PC-9 (cell line): Measurements from ENCODE around the gene IGFBP1. TPM values are rescaled to one million over a fixed set of nuclear protein-coding genes. Genes with fewer than 3 reads are reported as not detected.

Experiments
- BruUV-seq: library from RNA; stranded (reverse); fragments of 400-500 nt; replicated peaks from 2 replicates; lab custom pipeline; 2021; lab: Mats Ljungman, UMichigan
- CTCF ChIA-PET: fragments of 300-600 bp; sonication (Branson Sonifier 250); formaldehyde crosslinking; loops from one replicate; lab custom pipeline; 2022; ENCODE audit warnings: antibody characterized with exemption; lab: Charles Lee
- POLR2A ChIA-PET: fragments of 300-600 bp; sonication (Branson Sonifier 250); formaldehyde crosslinking; loops from one replicate; lab custom pipeline; 2022; ENCODE audit warnings: antibody characterized with exemption; ENCODE audit not compliant: unreplicated experiment; lab: Charles Lee
- DNase-seq, 2 experiments: peaks; one replicate each; pipeline versions ENCODE4 v3.0.0 to v3.0.0-alpha.2; 2015 to 2022; ENCODE audit warnings: mixed read lengths in 1 of 2
- H2AFZ ChIP-seq: fragments of 200-600 bp; sonication (generic); 2 replicates; pipeline ENCODE4 v1.8.1; 2017; ENCODE audit warnings: antibody characterized with exemption
- H3F3A ChIP-seq: fragments of 200-600 bp; sonication (generic); 2 replicates; pipeline ENCODE4 v1.8.1; 2017; ENCODE audit warnings: antibody characterized with exemption, mild to moderate bottlenecking, low read depth; ENCODE audit not compliant: insufficient read depth
- H3K27ac ChIP-seq: fragments of 200-600 bp; sonication (generic); 2 replicates; pipeline ENCODE4 v1.6.1; 2016; ENCODE audit warnings: mixed run types
- H3K27me3 ChIP-seq: fragments of 200-600 bp; sonication (generic); 2 replicates; pipeline ENCODE4 v1.6.1; 2016; ENCODE audit warnings: low read depth, mixed run types; ENCODE audit not compliant: insufficient read depth
- H3K36me3 ChIP-seq: fragments of 200-600 bp; sonication (generic); 2 replicates; pipeline ENCODE4 v1.6.1; 2016; ENCODE audit warnings: low read depth, mixed run types
- H3K4me1 ChIP-seq: fragments of 200-600 bp; sonication (generic); replicated peaks from 2 replicates; pipeline ENCODE4 v1.6.1; 2016; ENCODE audit warnings: mixed run types; ENCODE audit not compliant: insufficient read depth
- H3K4me2 ChIP-seq: fragments of 200-600 bp; sonication (generic); 2 replicates; pipeline ENCODE4 v1.6.1; 2017; ENCODE audit warnings: mixed run types
- H3K4me3 ChIP-seq: fragments of 200-600 bp; sonication (generic); 2 replicates; pipeline ENCODE4 v1.6.1; 2016; ENCODE audit warnings: mixed run types
- H3K79me2 ChIP-seq: fragments of 200-600 bp; sonication (generic); 2 replicates; pipeline ENCODE4 v1.6.1; 2017; ENCODE audit warnings: low read depth, mixed run types
- H3K9me2 ChIP-seq: fragments of 200-600 bp; sonication (generic); 2 replicates; pipeline ENCODE4 v1.8.1; 2017; ENCODE audit warnings: mild to moderate bottlenecking; ENCODE audit not compliant: insufficient read depth
- H3K9me3 ChIP-seq: fragments of 200-600 bp; sonication (generic); 2 replicates; pipeline ENCODE4 v1.8.1; 2016; ENCODE audit warnings: low read depth; ENCODE audit not compliant: insufficient read depth
- H4K20me1 ChIP-seq: fragments of 200-600 bp; sonication (generic); 2 replicates; pipeline ENCODE4 v1.8.1; 2017; ENCODE audit not compliant: insufficient read depth
- EZH2 ChIP-seq: fragments of 200-600 bp; sonication (generic); IDR thresholded peaks from 2 replicates; pipeline ENCODE4 v1.8.0; 2017; ENCODE audit warnings: antibody characterized with exemption, low read depth
- intact Hi-C: fragments of 100-400 bp; cut with micrococcal nuclease; formaldehyde crosslinking; loops from one replicate; pipeline ENCODE4 v1.10.0; 2022; ENCODE audit not compliant: unreplicated experiment
- total RNA-seq: library from RNA; stranded (reverse); gene quantifications from 2 replicates; pipeline ENCODE4 v1.2.3, GENCODE V29; 2021
- TF ChIP-seq, protein P1 (sequence below): fragments of 200-600 bp; sonication (generic); conservative IDR thresholded peaks from 2 replicates; pipeline ENCODE4 v1.6.1; 2017; ENCODE audit warnings: mixed run types, antibody characterized with exemption, mild to moderate bottlenecking, moderate library complexity

IGFBP1 gene
- total RNA-seq, 1 experiment from 2014 or later, result 0.92 TPM

GRCh38 chr7:45893996-45894664 lies 5.8 kb downstream of the IGFBP1 start:
- POLR2A ChIA-PET, result no interaction called here
- no peaks in the 10 kb centered on the region for H3K79me2 ChIP-seq
- CTCF ChIA-PET, result interaction anchor here (1.2 kb wide), 1 partner anchor 23 kb away, joined by 3 read pairs; no protein-coding TSS in a partner anchor

DNA sequence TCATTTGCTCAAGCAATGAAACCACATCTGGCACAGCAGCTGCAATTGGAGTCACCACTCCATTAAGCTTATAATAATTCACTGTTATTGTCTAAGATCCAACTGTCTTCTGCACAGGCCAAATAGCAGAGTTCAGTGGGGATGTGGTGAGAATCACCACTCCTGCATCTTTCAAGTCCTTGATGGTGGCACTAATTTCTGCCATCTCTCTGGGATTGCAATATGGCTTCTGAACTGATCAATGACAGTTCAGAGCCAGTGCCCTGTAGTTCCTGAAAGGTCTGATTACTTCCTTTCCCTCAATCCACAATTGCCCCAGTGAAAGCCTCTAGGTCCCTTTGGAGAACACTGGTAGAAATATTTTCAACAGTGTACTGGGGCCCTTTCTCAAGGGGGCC lies 6.4 kb downstream of the IGFBP1 start:
- no peaks in the 10 kb centered on the region for H3K27me3 ChIP-seq
- H3K4me1 ChIP-seq, result no peaks in the 10 kb centered on the region
- H3K27ac ChIP-seq, result no peak overlapping the region
- H3K4me2 ChIP-seq, result no peak overlapping the region
- no peaks in the 10 kb centered on the region for H3K36me3 ChIP-seq
- TF ChIP-seq, protein P1, sequence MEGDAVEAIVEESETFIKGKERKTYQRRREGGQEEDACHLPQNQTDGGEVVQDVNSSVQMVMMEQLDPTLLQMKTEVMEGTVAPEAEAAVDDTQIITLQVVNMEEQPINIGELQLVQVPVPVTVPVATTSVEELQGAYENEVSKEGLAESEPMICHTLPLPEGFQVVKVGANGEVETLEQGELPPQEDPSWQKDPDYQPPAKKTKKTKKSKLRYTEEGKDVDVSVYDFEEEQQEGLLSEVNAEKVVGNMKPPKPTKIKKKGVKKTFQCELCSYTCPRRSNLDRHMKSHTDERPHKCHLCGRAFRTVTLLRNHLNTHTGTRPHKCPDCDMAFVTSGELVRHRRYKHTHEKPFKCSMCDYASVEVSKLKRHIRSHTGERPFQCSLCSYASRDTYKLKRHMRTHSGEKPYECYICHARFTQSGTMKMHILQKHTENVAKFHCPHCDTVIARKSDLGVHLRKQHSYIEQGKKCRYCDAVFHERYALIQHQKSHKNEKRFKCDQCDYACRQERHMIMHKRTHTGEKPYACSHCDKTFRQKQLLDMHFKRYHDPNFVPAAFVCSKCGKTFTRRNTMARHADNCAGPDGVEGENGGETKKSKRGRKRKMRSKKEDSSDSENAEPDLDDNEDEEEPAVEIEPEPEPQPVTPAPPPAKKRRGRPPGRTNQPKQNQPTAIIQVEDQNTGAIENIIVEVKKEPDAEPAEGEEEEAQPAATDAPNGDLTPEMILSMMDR, result no peak
- no peak for TF ChIP-seq EZH2
- POLR2A ChIA-PET, result no interaction called here
- H2AFZ ChIP-seq, result no peak overlapping the region
- no peaks in the 10 kb centered on the region for H3K9me2 ChIP-seq
- no TSS peak for BruUV-seq
- H3K79me2 ChIP-seq, result no peaks in the 10 kb centered on the region
- no peaks in the 10 kb centered on the region for H3K9me3 ChIP-seq
- no peaks in the 10 kb centered on the region for H3F3A ChIP-seq
- no peaks in the 10 kb centered on the region for H4K20me1 ChIP-seq
- H3K4me3 ChIP-seq, result no peak overlapping the region
- DNase-seq, result no peak
- CTCF ChIA-PET, result no interaction called here
- intact Hi-C loops, result loop anchor here (5.0 kb wide), 1 partner anchor 1358 kb away; no protein-coding TSS in a partner anchor

More at GRCh38 chr7:45893996-45894664, 5.8 kb downstream of the IGFBP1 start:
- intact Hi-C loops, result loop anchor here (5.0 kb wide), 1 partner anchor 1358 kb away; no protein-coding TSS in a partner anchor
- no peaks in the 10 kb centered on the region for H3K9me3 ChIP-seq
- H3K4me1 ChIP-seq, result peaks cover 4% of the 10 kb centered on the region; the same call in 1 of the 2 replicates
- no peaks in the 10 kb centered on the region for H3F3A ChIP-seq
- no peak overlapping the region for H3K4me2 ChIP-seq
- no TSS peak for BruUV-seq
- no peaks in the 10 kb centered on the region for H3K36me3 ChIP-seq
- H2AFZ ChIP-seq, result no peak overlapping the region
- no peak for DNase-seq
- H4K20me1 ChIP-seq, result no peaks in the 10 kb centered on the region
- H3K27me3 ChIP-seq, result no peaks in the 10 kb centered on the region
- H3K9me2 ChIP-seq, result no peaks in the 10 kb centered on the region
- TF ChIP-seq EZH2, result no peak
- TF ChIP-seq, protein P1, result no peak
- H3K27ac ChIP-seq, result no peak overlapping the region
- no peak overlapping the region for H3K4me3 ChIP-seq

DNA sequence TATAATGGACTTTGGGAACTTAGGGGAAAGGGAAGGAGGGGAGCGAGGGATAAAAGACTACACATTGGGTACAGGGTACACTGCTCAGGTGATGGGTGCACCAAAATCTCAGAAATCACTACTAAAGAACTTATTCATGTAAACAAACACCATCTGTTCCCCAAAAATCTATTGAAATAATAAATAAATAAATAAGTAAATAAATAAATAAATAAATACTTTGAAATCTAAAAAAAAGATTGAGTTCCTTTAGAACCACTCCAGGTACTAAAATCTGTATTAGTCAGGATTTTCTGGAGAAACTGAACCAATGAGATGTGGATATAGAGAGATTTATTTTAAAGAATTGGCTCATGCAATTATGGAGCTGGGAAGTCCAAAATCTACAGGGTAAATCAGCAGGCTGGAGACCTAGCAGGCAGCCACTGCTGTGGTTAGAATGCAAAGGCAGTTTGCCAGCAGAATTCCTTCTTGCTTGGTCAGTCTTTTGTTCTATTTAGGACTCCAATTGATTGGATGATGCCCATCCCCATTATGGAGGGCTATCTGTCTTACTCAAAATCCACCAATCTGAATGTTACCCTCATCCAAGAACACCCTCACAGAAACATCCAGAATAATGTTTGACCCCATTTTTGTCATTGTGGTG lies 8.9 kb downstream of the IGFBP1 start:
- no peak overlapping the region for H3K4me2 ChIP-seq
- H2AFZ ChIP-seq, result no peak overlapping the region
- no TSS peak for BruUV-seq
- no peaks in the 10 kb centered on the region for H3K9me2 ChIP-seq
- no peak overlapping the region for H3K27ac ChIP-seq
- no peak for TF ChIP-seq EZH2
- TF ChIP-seq, protein P1, result no peak
- DNase-seq, result peak in 1 of 2 experiments; percentile 40
- intact Hi-C loops, result no loop called here
- H3K4me3 ChIP-seq, result no peak overlapping the region
- CTCF ChIA-PET, result no interaction called here
- no peaks in the 10 kb centered on the region for H3K27me3 ChIP-seq
- no peaks in the 10 kb centered on the region for H3K4me1 ChIP-seq
- H3K79me2 ChIP-seq, result no peaks in the 10 kb centered on the region
- H3K36me3 ChIP-seq, result no peaks in the 10 kb centered on the region
- H3K9me3 ChIP-seq, result no peaks in the 10 kb centered on the region
- no peaks in the 10 kb centered on the region for H4K20me1 ChIP-seq
- POLR2A ChIA-PET, result interaction anchor here (0.6 kb wide), 1 partner anchor 889 kb away, joined by 8 read pairs; no protein-coding TSS in a partner anchor
- H3F3A ChIP-seq, result no peaks in the 10 kb centered on the region
